ENCODE measurements around the gene AFF1. TPM values are rescaled to one million over a fixed set of nuclear protein-coding genes. Genes with fewer than 3 reads are reported as not detected.

Gene AFF1
- total RNA-seq, 3 donors from 2014 or later = 84.0 to 150 (median 120) TPM

GRCh38 chr4:87038837-87039615, 104.2 kb downstream of the AFF1 start:
- Histone ChIP-seq H3K4me1 (ENCODE audit: low read depth) (peaks cover 29% of the 10 kb centered on the region), H3K36me3 (ENCODE audit: low read depth) (no peaks in the 10 kb centered on the region), H3K9me3 (no peaks in the 10 kb centered on the region), H3K4me3 (no peak overlapping the region)
- DNase-seq (no peak), ATAC-seq (peak; percentile 72)
- intact Hi-C loops (cut with DNase I, micrococcal nuclease) = no loop called here
- no peak for TF ChIP-seq CTCF (IDR thresholded peaks at IDR 0.05)

GRCh38 chr4:87041141-87041540, 106.3 kb downstream of the AFF1 start:
- Histone ChIP-seq H3K36me3 (ENCODE audit: low read depth) (no peaks in the 10 kb centered on the region), H3K4me3 (no peak overlapping the region), H3K4me1 (ENCODE audit: low read depth) (peaks cover 29% of the 10 kb centered on the region), H3K9me3 (no peaks in the 10 kb centered on the region)
- no peak for TF ChIP-seq CTCF (IDR thresholded peaks at IDR 0.05)
- intact Hi-C loops (cut with DNase I, micrococcal nuclease) = no loop called here
- DNase-seq (no peak), ATAC-seq (no peak)

GRCh38 chr4:87042221-87042620, 107.4 kb downstream of the AFF1 start:
- ATAC-seq (no peak), DNase-seq (no peak)
- Histone ChIP-seq H3K36me3 (ENCODE audit: low read depth) (no peaks in the 10 kb centered on the region), H3K4me3 (no peak overlapping the region), H3K4me1 (ENCODE audit: low read depth) (peaks cover 24% of the 10 kb centered on the region), H3K9me3 (no peaks in the 10 kb centered on the region)
- intact Hi-C loops (cut with DNase I, micrococcal nuclease) = no loop called here
- TF ChIP-seq CTCF (IDR thresholded peaks at IDR 0.05) = no peak

- no peak for DNase-seq
- no peaks in the 10 kb centered on the region for H3K36me3 ChIP-seq (ENCODE audit: low read depth)
- ATAC-seq = peak; percentile 43
- no peak for TF ChIP-seq CTCF (IDR thresholded peaks at IDR 0.05)
- H3K9me3 ChIP-seq = no peaks in the 10 kb centered on the region
- intact Hi-C loops (cut with DNase I, micrococcal nuclease) = no loop called here
- peaks cover 18% of the 10 kb centered on the region for H3K4me1 ChIP-seq (ENCODE audit: low read depth)
- H3K4me3 ChIP-seq = no peak overlapping the region
Observed at GRCh38 chr4:87042986-87043820, 108.4 kb downstream of the AFF1 start.

GRCh38 chr4:87044511-87045233, 109.9 kb downstream of the AFF1 start:
- no peaks in the 10 kb centered on the region for H3K9me3 ChIP-seq
- no peak for TF ChIP-seq CTCF (IDR thresholded peaks at IDR 0.05)
- H3K4me3 ChIP-seq = no peak overlapping the region
- H3K36me3 ChIP-seq (ENCODE audit: low read depth) = no peaks in the 10 kb centered on the region
- ATAC-seq (peak; percentile 38), DNase-seq (no peak)
- intact Hi-C loops (cut with DNase I, micrococcal nuclease) = no loop called here
- H3K4me1 ChIP-seq (ENCODE audit: low read depth) = peaks cover 11% of the 10 kb centered on the region
